Coronary artery (tissue), 2 donors: ENCODE results near the gene ENPP7.
A peak's percentile ranks its signal among the peaks of the same experiment; 100 is the strongest.

Source experiments
- DNase-seq: peaks from one replicate; pipeline ENCODE4 v3.0.0-alpha.2; 2017; ENCODE audit warnings: low spot score
- H3K27ac ChIP-seq, 2 donors: fragments of 200-600 bp; sonication (generic); one replicate each; pipeline ENCODE4 v1.5.1; 2016 to 2019
- H3K4me3 ChIP-seq: fragments of 200-600 bp; sonication (generic); 2 replicates; pipeline ENCODE4 v1.5.1; 2016; ENCODE audit warnings: mild to moderate bottlenecking, moderate library complexity
- CTCF ChIP-seq: fragments of 200-600 bp; sonication (generic); IDR thresholded peaks from one replicate; pipeline ENCODE4 v1.5.1; 2019; ENCODE audit warnings: antibody characterized with exemption

ENPP7 gene

GRCh38 chr17:79739148-79740062 is 8.7 kb downstream of the ENPP7 start:
- no peak for DNase-seq
- no peak overlapping the region for H3K27ac ChIP-seq
- H3K4me3 ChIP-seq, result no peak overlapping the region
- TF ChIP-seq CTCF, result no peak

GRCh38 chr17:79740413-79740812 is 9.7 kb downstream of the ENPP7 start:
- DNase-seq, result no peak
- H3K4me3 ChIP-seq, result no peak overlapping the region
- no peak overlapping the region for H3K27ac ChIP-seq
- TF ChIP-seq CTCF, result no peak

- Histone ChIP-seq H3K27ac (no peak overlapping the region), H3K4me3 (peak overlapping the region; percentile 37)
- no peak for DNase-seq
- no peak for TF ChIP-seq CTCF
These were observed 10.6 kb downstream of the ENPP7 start for GRCh38 chr17:79741401-79741750.

GRCh38 chr17:79741751-79742588 is 11.2 kb downstream of the ENPP7 start:
- no peak for DNase-seq

GRCh38 chr17:79742589-79742918 is 11.8 kb downstream of the ENPP7 start:
- TF ChIP-seq CTCF, result no peak
- Histone ChIP-seq H3K4me3 (no peak overlapping the region), H3K27ac (no peak overlapping the region)
- DNase-seq, result no peak

More at GRCh38 chr17:79741751-79742588, 11.2 kb downstream of the ENPP7 start:
- H3K27ac ChIP-seq, result no peak overlapping the region
- peak overlapping the region; percentile 37 for H3K4me3 ChIP-seq
- peak; percentile 97 for TF ChIP-seq CTCF

- no peak overlapping the region for H3K27ac ChIP-seq
- DNase-seq, result no peak
- no peak for TF ChIP-seq CTCF
These were observed 12.3 kb downstream of the ENPP7 start for GRCh38 chr17:79742951-79743476.

More at GRCh38 chr17:79742951-79743476, 12.3 kb downstream of the ENPP7 start:
- H3K4me3 ChIP-seq, result no peak overlapping the region
